NCI-H748 (cell line): ENCODE data around the gene LIN28B.
A peak's percentile ranks its signal among the peaks of the same experiment; 100 is the strongest.
"Not testable (repeated sequence)": the region's sequence is repeated elsewhere in the genome, so short reads cannot be mapped to it uniquely, and the experiment has no call there.

Source experiments
- DNase-seq: peaks from one replicate; lab custom pipeline; 2025; ENCODE audit not compliant: unreplicated experiment; lab: John Stamatoyannopoulos, UW

The LIN28B gene

DNA sequence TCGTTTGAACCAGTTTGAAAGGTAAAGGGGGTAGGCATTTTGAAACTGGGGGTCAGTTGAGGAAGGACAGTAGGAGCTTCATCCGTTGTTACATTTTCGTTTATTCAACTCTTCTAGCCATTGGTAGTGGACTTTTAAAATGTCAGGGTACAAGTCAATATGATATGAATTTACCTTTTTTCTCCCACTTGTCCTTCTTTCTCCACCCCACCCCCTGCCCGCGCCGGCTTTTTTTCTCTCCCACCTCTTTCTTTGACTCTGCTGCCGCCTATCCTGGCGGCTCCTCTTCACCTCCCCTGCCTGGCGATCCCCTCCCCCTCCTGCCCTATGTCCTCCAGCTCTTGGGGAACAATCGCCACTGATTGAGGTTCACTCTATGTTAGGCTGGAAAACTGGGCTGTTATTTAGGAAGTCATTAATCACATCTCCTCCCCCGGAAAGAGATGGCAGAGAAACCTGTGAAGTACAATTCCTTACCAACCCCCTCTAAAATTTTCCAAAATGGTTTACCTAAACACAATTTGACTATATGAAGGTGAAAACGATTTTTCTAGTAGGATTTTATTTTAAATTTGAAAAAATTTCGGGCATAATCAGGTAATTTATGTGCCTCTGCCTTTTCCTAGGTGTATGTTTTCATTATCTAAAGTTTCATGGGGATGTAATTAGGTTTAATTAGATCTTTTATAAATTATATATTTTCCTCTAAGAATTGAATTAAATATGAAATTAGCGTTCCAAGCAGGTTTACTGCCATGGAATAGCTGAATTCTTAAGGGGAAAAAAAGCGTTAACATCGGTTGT is 778 bp upstream of the LIN28B start:
- DNase-seq = peak; percentile 87

DNA sequence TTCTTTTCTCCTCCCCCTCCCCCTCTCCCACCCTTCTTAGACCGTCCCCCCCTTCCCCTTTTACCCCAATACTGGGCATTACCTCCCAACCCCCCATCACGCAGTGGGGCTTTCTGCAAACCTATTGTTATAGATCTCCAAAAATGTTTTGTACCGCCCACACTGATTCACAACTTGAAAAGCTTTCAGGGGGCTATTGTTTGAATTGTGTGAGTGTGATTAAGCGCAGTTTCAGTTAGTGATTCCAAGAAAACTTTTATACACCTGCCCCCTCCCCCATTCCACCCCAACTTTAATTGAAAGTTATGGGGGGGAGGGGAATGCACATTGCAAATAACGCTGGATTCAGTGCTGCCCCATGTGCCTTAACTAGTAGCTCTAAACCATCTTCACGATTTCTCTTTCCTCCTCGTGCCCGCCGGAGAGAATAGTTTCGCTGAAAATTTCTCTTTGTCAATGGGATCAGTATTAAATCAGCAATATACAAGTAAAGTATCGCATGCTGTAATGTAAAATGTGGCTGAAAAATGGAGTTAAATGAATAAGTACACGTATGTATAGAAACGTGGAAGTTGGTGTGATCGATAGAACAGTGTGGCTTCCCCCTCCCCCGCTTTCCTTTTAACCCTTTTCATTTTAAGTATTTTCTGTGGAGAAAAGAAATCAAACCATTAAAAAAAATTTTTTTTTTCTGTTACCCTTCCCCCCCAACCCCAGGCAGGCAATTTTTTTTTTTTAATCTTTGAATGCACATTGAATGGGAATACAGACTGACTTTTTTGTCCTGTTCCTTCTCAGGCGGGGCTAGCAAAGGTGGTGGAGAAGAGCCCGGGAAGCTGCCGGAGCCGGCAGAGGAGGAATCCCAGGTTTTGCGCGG is 632 bp downstream of the LIN28B start:
- DNase-seq = peak; percentile 76

DNA sequence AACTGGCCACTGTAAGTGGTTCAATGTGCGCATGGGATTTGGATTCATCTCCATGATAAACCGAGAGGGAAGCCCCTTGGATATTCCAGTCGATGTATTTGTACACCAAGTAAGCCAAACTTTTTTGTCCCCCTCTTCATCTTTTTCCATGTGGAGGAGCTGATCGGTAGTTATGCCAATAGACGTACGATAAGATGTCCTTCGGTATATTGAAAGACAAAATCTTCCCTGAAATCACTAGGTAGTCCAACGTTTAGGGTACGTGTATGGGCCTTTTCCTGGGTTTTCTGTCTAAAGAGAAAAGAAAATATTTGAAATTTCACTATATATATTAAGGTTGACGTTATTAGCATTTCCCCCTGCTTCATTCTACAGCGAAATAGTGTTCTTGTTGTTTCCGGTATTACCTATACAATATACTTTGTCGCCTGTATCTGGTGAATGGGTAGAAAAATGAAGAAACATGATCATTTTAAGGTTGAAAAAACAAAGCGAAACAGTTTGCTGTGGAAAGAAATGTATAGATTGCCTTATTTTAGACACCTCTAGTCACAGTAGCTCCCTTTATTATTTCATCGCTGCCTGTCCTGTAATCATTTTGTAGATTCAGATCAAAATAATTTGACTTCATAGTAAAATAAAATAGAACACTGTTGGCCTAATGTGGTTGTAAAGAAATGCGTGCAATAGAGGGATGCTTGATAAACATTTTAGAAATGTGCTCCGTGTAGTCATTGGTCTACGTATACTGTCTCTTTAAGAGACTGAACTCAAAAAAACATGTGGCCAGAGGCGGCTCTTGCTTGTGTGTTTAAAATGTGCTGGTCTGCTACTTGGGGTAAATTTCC is 1.5 kb downstream of the LIN28B start:
- DNase-seq = peak; percentile 69

DNA sequence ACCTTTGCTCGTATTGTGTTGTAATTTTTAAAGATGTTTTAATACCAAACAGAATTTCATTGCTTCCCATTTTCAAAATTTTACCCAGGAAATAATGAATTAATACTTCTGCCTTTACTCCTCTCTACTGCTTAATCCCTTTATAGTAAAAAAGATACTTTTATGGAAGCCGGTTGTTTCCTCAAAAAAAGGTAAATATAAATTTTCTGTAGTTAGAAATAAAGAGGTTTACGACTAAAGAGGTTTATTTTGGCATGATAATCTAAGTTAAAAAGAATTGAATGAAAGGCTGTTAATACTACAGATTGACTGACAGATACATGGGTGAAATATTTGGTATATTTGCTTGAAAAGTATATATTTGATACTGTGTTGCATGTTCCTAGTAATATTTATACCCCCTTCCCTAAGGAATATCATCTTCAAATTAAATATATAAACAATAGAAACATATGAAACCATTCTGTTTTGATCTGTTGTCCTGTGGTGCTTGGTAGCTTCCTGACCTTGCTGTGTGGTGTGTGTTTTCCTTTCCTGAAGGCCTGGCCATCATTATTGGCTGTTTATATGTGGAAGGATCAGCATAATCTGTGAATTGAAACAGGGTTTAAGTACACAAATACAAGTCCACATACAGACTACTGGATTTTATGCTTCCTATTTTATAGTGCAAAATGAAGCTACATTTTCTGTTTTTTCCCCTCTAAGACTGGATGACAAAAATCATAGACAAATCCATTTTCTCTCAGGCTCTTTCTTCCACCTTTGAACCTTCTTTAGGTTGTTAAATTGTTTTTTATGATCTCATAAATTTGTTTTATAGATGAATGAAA is 2.3 kb downstream of the LIN28B start:
- DNase-seq = peak; percentile 39

DNA sequence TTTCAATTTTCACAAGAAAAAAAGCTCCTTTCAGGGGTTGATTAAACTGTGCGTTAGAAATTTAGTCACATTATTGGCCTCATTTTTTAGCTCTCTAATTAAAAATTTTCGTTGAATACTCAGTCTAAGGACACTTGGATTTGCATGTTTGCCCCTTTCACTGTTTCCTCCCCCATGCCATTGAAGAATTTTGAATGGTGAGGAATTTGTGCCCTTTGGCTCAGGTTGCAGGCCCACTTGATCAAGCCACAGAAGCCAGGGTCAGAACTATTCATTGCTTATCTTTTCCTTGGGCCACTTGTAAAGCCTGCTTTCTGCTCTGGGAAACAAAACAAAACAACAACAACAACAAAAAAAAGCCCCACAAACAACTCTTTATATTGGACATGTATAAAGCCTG is 12.2 kb downstream of the LIN28B start:
- DNase-seq = no peak

DNA sequence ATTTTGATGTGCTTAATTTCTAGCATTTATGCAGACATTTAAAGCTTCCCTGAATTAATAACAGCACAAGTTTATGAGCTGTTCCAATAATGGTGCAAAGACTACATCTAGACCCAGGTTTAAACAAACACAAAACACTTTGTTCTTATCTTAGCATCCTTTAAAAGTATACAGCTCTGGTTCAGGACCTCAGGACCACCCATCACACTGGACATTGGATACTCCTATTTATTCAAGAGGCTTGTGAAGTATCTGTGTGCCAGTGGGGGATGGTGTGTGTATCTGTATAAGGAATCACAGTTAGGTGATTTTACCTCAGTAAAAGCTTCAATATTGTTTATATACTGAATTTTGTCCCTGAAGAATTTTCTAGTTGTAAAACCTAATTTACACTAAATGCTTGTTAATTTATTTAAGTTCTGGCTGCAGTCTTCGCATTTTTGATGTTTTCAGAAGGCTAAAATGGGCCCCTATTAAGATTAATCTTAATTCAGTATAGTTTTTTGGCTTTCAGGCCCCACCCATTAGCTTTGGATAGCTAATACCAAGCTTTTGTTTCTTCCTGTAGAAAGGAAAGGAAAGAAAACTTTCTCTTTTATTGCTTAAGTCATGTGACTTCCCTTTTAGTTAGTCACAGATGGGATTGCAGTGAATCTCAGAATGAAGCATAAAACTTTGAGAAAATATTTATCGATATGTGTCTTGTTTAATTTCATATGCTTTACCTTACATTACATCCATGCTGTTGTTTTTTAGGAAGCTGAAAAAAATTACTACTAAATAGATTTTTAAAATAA is 13.1 kb downstream of the LIN28B start:
- no peak for DNase-seq

DNA sequence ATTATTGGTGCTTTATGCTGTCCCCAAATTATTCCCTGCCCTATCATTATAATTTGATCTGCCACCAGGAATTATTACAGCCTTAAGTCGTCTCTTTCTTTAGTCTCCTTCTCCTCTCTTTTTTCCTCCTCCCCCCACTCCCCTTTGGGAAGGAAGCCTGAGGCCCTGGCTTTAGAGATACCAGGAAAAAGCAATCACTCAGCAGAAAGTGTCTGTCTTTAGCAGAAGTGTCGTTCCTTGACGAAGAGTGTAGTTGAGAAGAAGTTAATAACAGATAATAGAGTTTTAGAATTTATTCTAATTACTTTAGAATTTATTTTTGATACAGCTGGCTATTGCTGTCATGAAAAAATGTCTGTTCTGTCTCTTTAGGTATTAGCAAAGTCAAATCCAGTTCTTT is 16.5 kb downstream of the LIN28B start:
- DNase-seq = no peak

DNA sequence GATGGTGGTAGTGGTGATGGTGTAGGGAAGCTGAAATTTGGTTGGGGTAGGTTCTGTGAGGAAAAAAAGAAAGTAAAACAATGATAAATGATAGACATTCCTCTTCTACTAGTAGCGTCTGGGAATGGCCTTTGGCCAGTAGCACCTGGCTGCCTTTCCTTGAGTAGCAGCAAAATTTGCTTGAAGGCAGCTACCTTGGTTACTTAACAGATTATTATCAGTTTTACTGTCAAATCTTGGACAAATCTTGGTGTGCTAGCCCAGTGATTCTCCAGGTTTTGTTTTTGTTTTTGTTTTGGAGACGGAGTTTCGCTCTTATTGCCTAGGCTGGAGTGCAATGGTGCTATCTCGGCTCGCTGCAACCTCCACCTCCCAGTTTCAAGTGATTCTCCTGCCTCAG is 26.4 kb downstream of the LIN28B start:
- no peak for DNase-seq

DNA sequence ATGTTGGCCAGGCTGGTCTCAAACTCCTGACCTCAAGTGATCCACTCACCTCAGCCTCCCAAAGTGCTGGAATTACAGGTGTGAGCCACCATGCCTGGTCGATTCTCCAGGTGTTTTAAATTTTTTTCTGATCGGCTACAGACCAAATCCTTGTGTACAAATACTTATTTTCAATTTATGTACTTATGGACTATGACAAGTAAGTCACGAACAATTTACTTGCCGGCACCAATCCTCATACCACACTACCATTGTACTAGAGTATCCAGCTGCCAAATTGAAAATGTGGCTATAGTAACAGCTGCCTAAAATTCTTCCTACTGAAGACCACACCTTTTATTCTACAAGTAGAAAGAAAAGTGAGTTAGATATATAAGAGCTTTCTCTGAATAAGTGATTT is 26.9 kb downstream of the LIN28B start:
- DNase-seq = no peak

DNA sequence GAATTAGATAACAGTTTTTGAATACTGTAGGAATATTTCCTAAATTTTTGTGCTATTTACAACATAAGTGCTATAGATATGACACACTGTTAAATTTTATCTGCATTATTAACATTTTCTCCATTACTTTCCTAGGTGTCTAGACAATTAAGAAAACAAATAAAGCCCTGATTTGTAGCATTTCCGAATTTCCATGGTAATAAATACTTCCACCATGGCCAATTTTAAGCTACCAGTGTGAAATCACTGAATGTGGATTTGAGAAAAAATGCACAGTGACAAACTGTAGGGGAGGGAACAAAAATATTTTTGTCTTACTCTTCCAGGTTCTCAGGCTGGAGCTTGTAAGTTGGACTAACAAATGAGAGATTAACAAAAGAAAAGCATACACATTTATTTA is 27.9 kb downstream of the LIN28B start:
- no peak for DNase-seq

DNA sequence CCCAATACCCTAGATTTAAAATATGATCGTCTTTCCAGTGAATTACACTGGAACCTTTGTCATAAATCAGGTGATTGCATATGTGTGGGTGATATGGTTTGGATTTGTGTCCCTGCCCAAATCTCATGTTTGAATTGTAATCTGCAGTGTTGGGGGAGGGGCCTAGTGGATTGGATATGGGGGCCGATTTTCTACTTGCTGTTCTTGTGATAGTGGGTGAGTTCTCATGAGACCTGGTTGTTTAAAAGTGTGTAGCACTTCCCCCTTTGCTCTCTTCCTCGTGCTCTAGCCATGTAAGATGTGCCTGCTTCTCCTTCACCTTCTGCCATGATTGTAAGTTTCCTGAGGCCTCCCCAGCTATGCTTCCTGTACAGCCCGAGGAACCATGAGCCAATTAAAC is 29.0 kb downstream of the LIN28B start:
- not testable (repeated sequence) for DNase-seq

DNA sequence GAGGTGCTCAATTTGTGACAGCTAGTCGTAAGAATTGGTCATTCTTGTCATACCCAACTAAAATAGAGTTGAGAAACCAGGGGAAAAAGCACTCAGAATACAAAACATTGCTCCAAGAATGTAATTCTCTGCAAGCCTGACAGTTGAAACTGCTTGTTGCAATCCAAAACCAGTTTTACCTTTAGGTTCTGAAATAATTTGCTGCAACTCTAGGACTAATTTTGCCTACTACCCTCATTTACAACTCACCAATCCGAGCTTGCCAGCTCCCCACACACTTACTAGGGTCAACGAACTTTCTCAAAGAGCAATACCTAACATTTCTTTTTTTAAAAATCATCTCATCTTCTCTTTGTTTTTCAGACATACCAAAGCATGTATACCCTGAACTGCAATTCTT is 29.7 kb downstream of the LIN28B start:
- no peak for DNase-seq

DNA sequence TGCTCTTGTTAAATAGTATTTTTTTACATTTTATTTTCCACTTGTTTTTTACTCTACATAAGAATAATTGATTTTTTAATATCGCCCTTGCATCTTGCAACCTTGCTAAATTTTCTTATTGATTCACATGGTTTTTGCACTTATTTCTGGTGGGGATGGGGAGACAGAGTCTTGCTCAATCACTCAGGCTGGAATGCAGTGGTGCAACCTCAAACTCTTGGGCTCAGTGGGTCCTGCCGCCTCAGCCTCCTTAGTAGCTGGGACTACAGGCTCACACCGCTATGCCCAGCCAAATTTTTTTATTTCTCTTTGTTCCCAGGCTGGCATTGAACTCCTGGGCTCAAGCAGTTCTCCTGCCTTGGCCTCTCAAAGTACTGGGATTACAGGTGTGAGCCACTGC is 30.3 kb downstream of the LIN28B start:
- no peak for DNase-seq

DNA sequence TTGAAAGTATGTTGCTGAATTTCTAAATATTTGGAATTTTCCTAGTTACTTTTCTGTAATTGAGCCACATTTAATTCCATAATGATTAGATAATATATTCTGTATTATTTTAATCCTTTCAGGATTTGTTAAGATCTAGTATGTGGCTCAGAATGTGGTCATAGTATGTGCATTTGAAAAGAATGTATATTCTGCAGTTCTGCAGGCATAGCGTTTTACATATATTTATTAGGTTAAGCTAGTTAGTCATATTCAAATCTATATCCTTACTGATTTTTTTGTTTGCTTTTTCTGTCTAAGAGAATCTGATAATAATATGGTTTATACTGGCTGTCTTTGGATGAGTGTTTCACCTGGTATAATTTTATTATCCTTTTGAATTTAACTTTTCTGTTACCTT is 33.2 kb downstream of the LIN28B start:
- DNase-seq = no peak

DNA sequence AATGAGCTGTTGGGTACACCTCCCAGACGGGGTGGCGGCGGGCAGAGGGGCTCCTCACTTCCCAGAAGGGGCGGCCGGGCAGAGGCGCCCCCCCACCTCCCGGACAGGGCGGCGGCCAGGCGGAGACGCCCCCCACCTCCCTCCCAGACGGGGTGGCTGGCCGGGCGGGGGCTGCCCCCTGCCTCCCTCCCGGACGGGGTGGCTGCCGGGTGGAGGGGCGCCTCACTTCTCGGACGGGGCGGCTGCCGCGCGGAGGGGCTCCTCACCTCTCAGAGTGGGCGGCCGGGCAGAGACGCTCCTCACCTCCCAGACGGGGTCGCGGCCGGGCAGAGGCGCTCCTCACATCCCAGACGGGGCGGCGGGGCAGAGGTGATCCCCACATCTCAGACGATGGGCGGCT is 34.2 kb downstream of the LIN28B start:
- DNase-seq = not testable (repeated sequence)

DNA sequence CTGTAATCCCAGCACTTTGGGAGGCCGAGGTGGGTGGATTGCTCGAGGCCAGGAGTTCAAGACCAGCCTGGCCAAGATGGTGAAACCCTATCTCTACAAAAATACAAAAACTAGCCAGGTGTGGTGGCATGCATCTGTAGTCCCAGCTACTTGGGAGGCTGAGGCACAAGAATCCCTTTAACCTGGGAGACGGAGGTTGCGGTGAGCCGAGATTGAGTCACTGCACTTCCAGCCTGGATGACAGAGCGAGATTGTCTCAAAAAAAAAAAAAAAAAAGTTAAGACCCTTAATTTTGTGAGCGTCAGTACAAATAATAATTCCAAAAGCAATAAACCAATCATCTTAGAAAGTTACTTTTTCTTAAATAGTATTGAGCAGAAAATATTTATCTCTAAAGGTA is 36.7 kb downstream of the LIN28B start:
- not testable (repeated sequence) for DNase-seq

DNA sequence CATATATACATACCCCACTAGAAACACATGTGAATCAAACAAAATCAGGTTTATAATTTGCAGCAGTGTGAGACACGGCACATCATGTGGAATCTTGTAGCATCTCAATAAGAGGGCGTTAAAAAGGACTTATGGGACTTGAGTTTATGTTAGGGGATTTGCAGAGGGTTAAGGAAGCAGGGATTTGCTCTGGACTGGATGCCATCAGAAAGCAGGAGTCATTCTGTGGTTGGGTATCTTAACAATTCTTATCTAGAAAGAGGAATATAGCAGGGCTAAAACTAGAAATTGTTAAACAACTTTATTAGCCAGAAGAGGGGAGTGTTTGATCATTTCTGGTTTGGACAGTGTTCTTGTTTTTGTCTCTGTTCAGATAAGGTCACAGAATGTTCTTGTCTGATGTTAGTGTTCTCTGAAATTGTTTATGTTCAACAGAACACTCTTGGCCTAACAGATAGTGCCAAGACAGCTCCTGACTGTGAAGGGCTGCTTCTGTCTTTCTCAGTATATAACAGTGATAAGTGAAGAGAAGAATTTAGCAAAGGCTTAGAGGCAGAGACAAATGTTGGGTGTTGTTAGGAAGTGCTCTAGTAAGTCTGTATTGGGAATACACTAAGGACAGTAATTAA is 39.2 kb downstream of the LIN28B start:
- no peak for DNase-seq

DNA sequence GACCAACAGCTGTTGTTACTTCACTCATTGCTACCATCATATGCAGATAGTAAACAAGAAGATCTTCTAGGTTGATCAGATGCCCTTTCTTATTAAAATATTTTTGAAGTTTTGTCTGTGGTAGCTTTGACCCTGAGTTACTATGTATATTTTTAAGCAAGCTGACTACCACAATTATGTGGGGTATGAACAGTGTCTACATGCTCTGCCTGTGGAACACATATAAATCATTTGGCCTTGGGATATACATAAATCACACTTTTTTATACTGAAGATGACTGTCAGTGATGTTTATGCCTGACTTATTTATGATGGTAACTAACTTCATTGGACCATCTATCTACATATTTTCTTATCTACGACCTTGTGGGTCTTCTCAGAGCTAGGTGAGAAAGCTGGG is 44.2 kb downstream of the LIN28B start:
- no peak for DNase-seq

DNA sequence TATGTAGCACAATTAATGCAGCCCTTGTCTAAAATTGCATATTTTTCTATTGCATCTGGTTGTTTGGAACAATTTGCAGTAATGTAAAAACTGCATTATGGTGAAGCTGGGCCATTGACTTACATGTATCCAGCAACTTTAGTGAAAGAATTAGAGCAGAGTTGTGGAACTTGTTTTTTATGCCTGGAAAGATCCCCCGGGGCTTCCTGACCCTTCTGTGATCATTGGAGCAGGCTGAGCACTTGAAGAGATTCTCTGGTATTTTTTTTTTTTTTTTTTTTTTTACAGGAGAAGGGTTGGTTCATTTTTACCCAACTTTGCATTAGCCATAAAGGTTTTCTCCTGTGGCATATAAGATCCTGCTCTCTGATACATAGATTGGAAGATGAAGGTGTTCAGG is 45.0 kb downstream of the LIN28B start:
- DNase-seq = no peak
